CD14-positive monocyte (primary cell): ENCODE results near the gene ELMO1. TPM values are rescaled to one million over a fixed set of nuclear protein-coding genes. Genes with fewer than 3 reads are reported as not detected.

ENCODE experiments used
- DNase-seq, 3 donors: peaks; one replicate each; pipeline ENCODE4 v3.0.0-alpha.2; 2011 to 2022
- H2AFZ ChIP-seq: 2 replicates; pipeline ENCODE4 v1.6.0; 2012; ENCODE audit warnings: mild to moderate bottlenecking, low read depth, low read length, inconsistent platforms; ENCODE audit not compliant: insufficient read depth, poor library complexity, severe bottlenecking
- H3K27ac ChIP-seq, 2 donors: 1 replicate in 1 of 2; 2 replicates in 1 of 2; pipeline ENCODE4 v1.5.1; 2012 to 2013; ENCODE audit warnings: low read length in 2 of 2, control low read depth in 1 of 2, inconsistent platforms in 1 of 2, low read depth in 1 of 2, mild to moderate bottlenecking in 1 of 2
- H3K27me3 ChIP-seq, 2 donors: one replicate each; pipeline versions ENCODE4 v1.6.0 to v1.6.1; 2011 to 2013; ENCODE audit warnings: low read length in 2 of 2; ENCODE audit not compliant: control insufficient read depth in 2 of 2, insufficient read depth in 2 of 2
- H3K36me3 ChIP-seq, 2 donors: replicated peaks in 1 of 2; 1 replicate in 1 of 2; 2 replicates in 1 of 2; pipeline versions ENCODE4 v1.5.1 to v1.6.1; 2012 to 2013; ENCODE audit warnings: low read length in 2 of 2, control low read depth in 1 of 2, inconsistent platforms in 1 of 2, mild to moderate bottlenecking in 1 of 2; ENCODE audit not compliant: insufficient read depth in 2 of 2, control insufficient read depth in 1 of 2
- H3K4me1 ChIP-seq, 2 donors: 1 replicate in 1 of 2; 2 replicates in 1 of 2; pipeline versions ENCODE4 v1.5.1 to v1.6.1; 2012 to 2013; ENCODE audit warnings: low read length in 2 of 2, control low read depth in 1 of 2, inconsistent platforms in 1 of 2, mild to moderate bottlenecking in 1 of 2, moderate library complexity in 1 of 2; ENCODE audit not compliant: insufficient read depth in 2 of 2, control insufficient read depth in 1 of 2
- H3K4me2 ChIP-seq: replicated peaks from 2 replicates; pipeline ENCODE3; 2012; ENCODE audit warnings: low read length, moderate library complexity, mild to moderate bottlenecking; ENCODE audit not compliant: poor library complexity, severe bottlenecking; ENCODE audit errors: extremely low read depth
- H3K4me3 ChIP-seq, 3 experiments: fragments of 200-600 bp in 1 of 3; sonication (generic) in 1 of 3; replicated peaks in 1 of 3; 1 replicate in 2 of 3; 2 replicates in 1 of 3; pipeline ENCODE4 v1.5.1; 2011 to 2013; ENCODE audit warnings: low read length in 3 of 3, mild to moderate bottlenecking in 3 of 3, control low read depth in 2 of 3, low read depth in 2 of 3, inconsistent platforms in 1 of 3, moderate library complexity in 1 of 3
- H3K79me2 ChIP-seq: 2 replicates; pipeline ENCODE4 v1.6.0; 2012; ENCODE audit warnings: mild to moderate bottlenecking, control low read depth, inconsistent platforms, low read length, moderate library complexity; ENCODE audit not compliant: insufficient read depth
- H3K9ac ChIP-seq: 2 replicates; pipeline ENCODE4 v1.6.0; 2017; ENCODE audit warnings: low read length, mild to moderate bottlenecking; ENCODE audit not compliant: insufficient read depth, poor library complexity, severe bottlenecking
- H3K9me3 ChIP-seq, 2 donors: replicated peaks in 1 of 2; 1 replicate in 1 of 2; 2 replicates in 1 of 2; pipeline versions ENCODE4 v1.5.1 to v1.6.1; 2012 to 2013; ENCODE audit warnings: low read length in 2 of 2, control low read depth in 1 of 2; ENCODE audit not compliant: control insufficient read depth in 1 of 2, insufficient read depth in 1 of 2
- H4K20me1 ChIP-seq: 2 replicates; pipeline ENCODE4 v1.6.0; 2012; ENCODE audit warnings: mild to moderate bottlenecking, low read length, control low read depth, moderate library complexity; ENCODE audit not compliant: insufficient read depth
- H3K27ac Mint-ChIP-seq, 7 donors: one replicate each; pipeline ENCODE4 v1.8.0; 2020; ENCODE audit warnings: mild to moderate bottlenecking in 7 of 7, mixed read lengths in 7 of 7, moderate library complexity in 6 of 7, inconsistent platforms in 2 of 7
- H3K27me3 Mint-ChIP-seq, 3 donors: one replicate each; pipeline ENCODE4 v1.8.0; 2021 to 2022; ENCODE audit warnings: low read depth in 3 of 3, mild to moderate bottlenecking in 3 of 3, mixed read lengths in 3 of 3, moderate library complexity in 3 of 3, inconsistent platforms in 1 of 3
- H3K36me3 Mint-ChIP-seq, 2 donors: one replicate each; pipeline ENCODE4 v1.8.0; 2020; ENCODE audit warnings: mixed read lengths in 2 of 2, inconsistent platforms in 1 of 2, mild to moderate bottlenecking in 1 of 2
- H3K4me1 Mint-ChIP-seq: one replicate; pipeline ENCODE4 v1.8.0; 2020; ENCODE audit warnings: mild to moderate bottlenecking, mixed read lengths
- H3K4me3 Mint-ChIP-seq, 2 donors: one replicate each; pipeline ENCODE4 v1.8.0; 2020; ENCODE audit warnings: mild to moderate bottlenecking in 2 of 2, mixed read lengths in 2 of 2, moderate library complexity in 1 of 2
- H3K9me3 Mint-ChIP-seq, 7 donors: one replicate each; pipeline ENCODE4 v1.8.0; 2020 to 2022; ENCODE audit warnings: mixed read lengths in 7 of 7, mild to moderate bottlenecking in 6 of 7, moderate library complexity in 6 of 7, inconsistent platforms in 2 of 7
- CTCF ChIP-seq: fragments of 200-600 bp; IDR thresholded peaks from one replicate; pipeline ENCODE4 v1.8.0; 2022; ENCODE audit warnings: antibody characterized with exemption, mild to moderate bottlenecking
- WGBS: methylation state at CpG from one replicate; pipeline ENCODE4 v1.1.5; 2013; ENCODE audit warnings: missing lambda C conversion rate; ENCODE audit not compliant: insufficient coverage; 5-methylcytosine and 5-hydroxymethylcytosine counted together
- intact Hi-C, 2 donors: fragments of 100-400 bp; cut with micrococcal nuclease; formaldehyde crosslinking; loops; one replicate each; pipeline versions ENCODE4 v1.15.0 to v1.15.1; 2023
- polyA plus RNA-seq, 3 donors: library from polyadenylated mRNA; depleted of rRNA in 1 of 3; unstranded in 2 of 3; stranded (reverse) in 1 of 3; fragments of 300-500 nt in 2 of 3; fragments of >200 nt in 1 of 3; fragmentation: Illumina TruSeq in 2 of 3; gene quantifications; 1 replicate in 2 of 3; 2 replicates in 1 of 3; pipeline ENCODE4 v1.2.3, GENCODE V29; 2012 to 2021

Gene ELMO1
- polyA plus RNA-seq, 3 donors = 46.6 to 50.2 (median 46.7) TPM

GRCh38 chr7:37150856-37151255 lies 297.8 kb downstream of the ELMO1 start:
- Mint-ChIP-seq H3K36me3 (peaks cover 43 to 48% of the 10 kb centered on the region in 2 donors), H3K27ac (no peak overlapping the region), H3K4me3 (no peak overlapping the region), H3K9me3 (peaks cover 0 to 3% (median 0%) of the 10 kb centered on the region in 7 donors), H3K4me1 (no peaks in the 10 kb centered on the region), H3K27me3 (no peaks in the 10 kb centered on the region)
- Histone ChIP-seq H3K9me3 (no peaks in the 10 kb centered on the region), H3K36me3 (peaks cover 25 to 49% of the 10 kb centered on the region in 2 donors), H3K27me3 (no peaks in the 10 kb centered on the region), H3K79me2 (no peaks in the 10 kb centered on the region), H2AFZ (no peak overlapping the region), H3K4me1 (no peaks in the 10 kb centered on the region), H3K4me3 (no peak overlapping the region), H3K9ac (no peak overlapping the region), H3K27ac (no peak overlapping the region), H3K4me2 (no peak overlapping the region), H4K20me1 (peaks cover 12% of the 10 kb centered on the region)
- no peak for TF ChIP-seq CTCF
- intact Hi-C loops = no loop called here
- 97% methylated on average over 3 of the region's 4 CpGs for WGBS
- DNase-seq = no peak

GRCh38 chr7:37150180-37150579 lies 298.5 kb downstream of the ELMO1 start:
- Mint-ChIP-seq H3K36me3 (peaks cover 43 to 49% of the 10 kb centered on the region in 2 donors), H3K4me1 (no peaks in the 10 kb centered on the region), H3K9me3 (no peaks in the 10 kb centered on the region), H3K4me3 (no peak overlapping the region), H3K27ac (no peak overlapping the region), H3K27me3 (no peaks in the 10 kb centered on the region)
- Histone ChIP-seq H3K9me3 (no peaks in the 10 kb centered on the region), H3K9ac (no peak overlapping the region), H3K27me3 (no peaks in the 10 kb centered on the region), H3K79me2 (no peaks in the 10 kb centered on the region), H3K27ac (no peak overlapping the region), H4K20me1 (peaks cover 12% of the 10 kb centered on the region), H3K4me1 (no peaks in the 10 kb centered on the region), H2AFZ (no peak overlapping the region), H3K4me3 (no peak overlapping the region), H3K4me2 (no peak overlapping the region), H3K36me3 (peaks cover 25 to 56% of the 10 kb centered on the region in 2 donors)
- 33% methylated on average over 1 of the region's 4 CpGs for WGBS
- intact Hi-C loops = no loop called here
- no peak for TF ChIP-seq CTCF
- DNase-seq = no peak
